HEK293 (cell line): Measurements from ENCODE around the gene CGB2.

Experiments
- CTCF ChIA-PET: fragments of 350-600 bp; formaldehyde crosslinking; extraction: SDS; loops from one replicate; lab custom pipeline; 2021; ENCODE audit warnings: antibody characterized with exemption; lab: Yijun Ruan, JAX
- POLR2A ChIA-PET: fragments of 300-600 bp; formaldehyde crosslinking; extraction: SDS; loops from one replicate; lab custom pipeline; 2020; ENCODE audit warnings: antibody characterized with exemption, inconsistent platforms; lab: Yijun Ruan, JAX
- H3K27ac ChIP-seq: fragments of 200-500 bp; sonication (Bioruptor generic); 2 replicates; pipeline ENCODE4 v1.5.1; 2014; ENCODE audit warnings: low read depth, low read length, control low read depth, inconsistent platforms; ENCODE audit errors: extremely low read depth
- H3K36me3 ChIP-seq, 2 experiments: fragments of 200-500 bp in 1 of 2; sonication (Bioruptor generic) in 1 of 2; 1 replicate in 1 of 2; 2 replicates in 1 of 2; pipeline ENCODE4 v1.5.1; 2014 to 2017; ENCODE audit warnings: inconsistent platforms in 2 of 2, low read length in 2 of 2; ENCODE audit not compliant: control insufficient read depth in 2 of 2, insufficient read depth in 1 of 2
- H3K4me1 ChIP-seq: fragments of 200-500 bp; sonication (Bioruptor generic); 2 replicates; pipeline ENCODE4 v1.5.1; 2014; ENCODE audit warnings: mild to moderate bottlenecking, low read length, inconsistent platforms; ENCODE audit not compliant: control insufficient read depth, insufficient read depth
- H3K4me3 ChIP-seq: 2 replicates; pipeline ENCODE4 v1.5.1; 2011; ENCODE audit warnings: low read depth, mild to moderate bottlenecking, control low read depth, low read length, moderate library complexity
- H3K9me3 ChIP-seq: fragments of 200-500 bp; sonication (Bioruptor generic); 2 replicates; pipeline ENCODE4 v1.5.1; 2014; ENCODE audit warnings: low read depth, low read length, inconsistent platforms; ENCODE audit not compliant: control insufficient read depth, insufficient read depth
- BCL11B ChIP-seq: fragments of 450-650 bp; formaldehyde crosslinking; IDR thresholded peaks from 2 replicates; pipeline ENCODE4 v1.5.1; 2016; ENCODE audit warnings: low read depth, missing biosample characterization, missing genetic modification characterization
- ELK4 ChIP-seq: IDR thresholded peaks from 2 replicates; pipeline ENCODE4 v1.6.1; 2011; ENCODE audit warnings: mild to moderate bottlenecking, low read depth, low read length, borderline replicate concordance
- GFI1B ChIP-seq: fragments of 450-650 bp; formaldehyde crosslinking; IDR thresholded peaks from 2 replicates; pipeline ENCODE4 v1.5.1; 2016; ENCODE audit warnings: missing biosample characterization, missing genetic modification characterization
- KLF10 ChIP-seq: fragments of 450-650 bp; IDR thresholded peaks from 2 replicates; pipeline ENCODE4 v1.5.1; 2018; ENCODE audit warnings: missing biosample characterization, mild to moderate bottlenecking, missing genetic modification characterization
- KLF8 ChIP-seq: fragments of 450-650 bp; formaldehyde crosslinking; IDR thresholded peaks from 2 replicates; pipeline ENCODE4 v1.5.1; 2016; ENCODE audit warnings: missing biosample characterization, missing genetic modification characterization
- PRDM10 ChIP-seq: fragments of 450-650 bp; formaldehyde crosslinking; IDR thresholded peaks from 2 replicates; pipeline ENCODE4 v1.5.1; 2016; ENCODE audit warnings: missing biosample characterization, missing genetic modification characterization
- WT1 ChIP-seq: fragments of 450-650 bp; formaldehyde crosslinking; IDR thresholded peaks from 2 replicates; pipeline ENCODE4 v1.5.1; 2016; ENCODE audit warnings: missing biosample characterization, missing genetic modification characterization
- YY1 ChIP-seq: fragments of 450-650 bp; formaldehyde crosslinking; IDR thresholded peaks from 2 replicates; pipeline ENCODE4 v1.5.1; 2018; ENCODE audit warnings: missing biosample characterization, missing genetic modification characterization
- ZBTB1 ChIP-seq: fragments of 450-650 bp; formaldehyde crosslinking; IDR thresholded peaks from 2 replicates; pipeline ENCODE4 v1.5.1; 2016; ENCODE audit warnings: missing biosample characterization, missing genetic modification characterization
- ZBTB7A ChIP-seq: fragments of 450-650 bp; formaldehyde crosslinking; IDR thresholded peaks from 2 replicates; pipeline ENCODE4 v1.5.1; 2016; ENCODE audit warnings: low read depth, missing biosample characterization, missing genetic modification characterization
- ZFP69B ChIP-seq: fragments of 450-650 bp; formaldehyde crosslinking; IDR thresholded peaks from 2 replicates; pipeline ENCODE4 v1.5.1; 2016; ENCODE audit warnings: missing biosample characterization, missing genetic modification characterization
- ZNF146 ChIP-seq: fragments of 450-650 bp; formaldehyde crosslinking; IDR thresholded peaks from 2 replicates; pipeline ENCODE4 v1.5.1; 2016; ENCODE audit warnings: missing biosample characterization, missing genetic modification characterization
- ZNF211 ChIP-seq: fragments of 450-650 bp; formaldehyde crosslinking; IDR thresholded peaks from 2 replicates; pipeline ENCODE4 v1.5.1; 2016; ENCODE audit warnings: low read depth, missing biosample characterization, missing genetic modification characterization
- ZNF362 ChIP-seq: fragments of 450-650 bp; formaldehyde crosslinking; IDR thresholded peaks from 2 replicates; pipeline ENCODE4 v1.5.1; 2016; ENCODE audit warnings: missing biosample characterization, missing genetic modification characterization
- ZNF596 ChIP-seq: fragments of 450-650 bp; IDR thresholded peaks from 2 replicates; pipeline ENCODE4 v1.5.0; 2018; ENCODE audit warnings: missing biosample characterization, mild to moderate bottlenecking, missing genetic modification characterization, moderate library complexity
- ZNF645 ChIP-seq: fragments of 450-650 bp; formaldehyde crosslinking; IDR thresholded peaks from 2 replicates; pipeline ENCODE4; 2016; ENCODE audit warnings: missing biosample characterization, missing genetic modification characterization

Gene CGB2

GRCh38 chr19:49014123-49014869, 17.4 kb upstream of the CGB2 start (continued):
- TF ChIP-seq ZNF645 (tag by site-specific recombination): no peak
- no peak for TF ChIP-seq ZNF146
- TF ChIP-seq ZNF211: no peak
- TF ChIP-seq YY1 (tag by site-specific recombination): no peak
- TF ChIP-seq KLF8 (tag by site-specific recombination): 0 out of 2 replicates have a peak, but pooled peaks have one; percentile 10
- no peak for TF ChIP-seq PRDM10
- TF ChIP-seq ZFP69B: peak; percentile 64; the same call in 1 of the 2 replicates

GRCh38 chr19:49014870-49015255, 16.8 kb upstream of the CGB2 start:
- no peak overlapping the region for H3K4me3 ChIP-seq
- H3K27ac ChIP-seq: no peak overlapping the region
- H3K36me3 ChIP-seq: peaks cover 19 to 61% of the 10 kb centered on the region in 2 experiments; a peak in 2 of 3 replicates
- CTCF ChIA-PET: interaction anchor here (9.4 kb wide), 1 partner anchor 16 kb away, joined by 133 read pairs; no protein-coding TSS in a partner anchor
- peaks cover 5% of the 10 kb centered on the region for H3K4me1 ChIP-seq
- TF ChIP-seq ZBTB7A (tag by site-specific recombination): no peak
- TF ChIP-seq ELK4: no peak
- TF ChIP-seq ZBTB1 (tag by site-specific recombination): no peak
- no peak for TF ChIP-seq KLF10 (tag by site-specific recombination)
- no peak for TF ChIP-seq WT1
- TF ChIP-seq ZNF596: no peak
- TF ChIP-seq ZNF362 (tag by site-specific recombination): no peak
- no peak for TF ChIP-seq GFI1B
- TF ChIP-seq BCL11B (tag by site-specific recombination): no peak
- no peaks in the 10 kb centered on the region for H3K9me3 ChIP-seq
- POLR2A ChIA-PET: interaction anchor here (1.1 kb wide), 1 partner anchor 45 kb away, joined by 3 read pairs; no protein-coding TSS in a partner anchor
